ENCODE results near the gene FBXW5.

DNA sequence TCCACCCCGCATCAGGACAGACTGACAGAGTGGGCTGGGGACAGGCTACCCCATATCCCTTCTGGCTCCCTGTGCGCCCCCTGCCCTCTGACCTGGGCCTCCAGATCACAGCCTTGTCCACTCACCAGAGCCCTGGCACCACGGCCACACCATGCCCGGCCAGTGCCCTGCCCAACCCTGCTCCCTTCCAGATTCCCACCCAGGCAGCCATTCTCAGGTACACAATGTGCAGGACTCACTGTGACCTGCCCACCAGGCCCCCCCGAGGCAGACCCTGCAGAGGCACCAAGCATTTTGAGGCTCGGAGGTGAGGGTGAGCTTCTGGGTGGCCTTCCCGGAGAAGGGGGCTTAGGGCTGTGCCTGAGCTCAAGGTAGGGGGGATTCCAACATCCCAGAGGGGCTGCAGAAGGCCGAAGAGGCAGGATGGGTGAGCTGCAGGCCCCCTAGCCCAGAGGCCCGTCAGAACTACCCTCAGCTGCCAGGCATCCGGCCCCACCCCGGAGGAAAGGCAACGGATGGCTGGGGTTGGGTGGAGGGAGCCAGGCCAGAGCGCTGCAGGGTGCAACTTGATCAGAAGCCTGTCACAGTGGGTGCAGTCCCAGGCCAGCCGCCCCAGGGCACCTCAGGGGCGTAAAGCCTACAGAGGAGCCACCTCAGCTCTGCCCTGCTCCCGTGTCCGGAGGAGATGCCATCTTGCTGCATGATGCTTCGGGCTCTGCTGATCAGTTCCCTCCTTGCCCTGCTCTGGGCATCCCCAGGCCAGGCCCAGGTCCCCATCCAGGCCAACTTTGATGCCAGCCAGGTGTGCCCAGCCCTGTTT lies 37.9 kb upstream of the FBXW5 start, which contains the start of gene LCNL1:
- no peak for TF ChIP-seq CTCF (conservative IDR thresholded peaks at IDR 0.05; ENCODE audit: low read length)
- no peak for TF ChIP-seq EZH2phosphoT487 (IDR thresholded peaks at IDR 0.05; ENCODE audit: borderline replicate concordance)
